Breast epithelium (tissue), 4 donors: ENCODE results near the gene SLK. TPM values are rescaled to one million over a fixed set of nuclear protein-coding genes. Genes with fewer than 3 reads are reported as not detected.

Experiments
- DNase-seq, 2 donors: peaks; one replicate each; pipeline ENCODE4 v3.0.0-alpha.2; 2019; ENCODE audit warnings: low spot score in 2 of 2
- H3K27ac ChIP-seq, 2 donors: fragments of 200-600 bp; sonication (generic) in 1 of 2; one replicate each; pipeline ENCODE4 v1.5.1; 2016 to 2019; ENCODE audit warnings: mild to moderate bottlenecking in 1 of 2
- H3K27me3 ChIP-seq, 2 donors: fragments of 200-600 bp; sonication (generic) in 1 of 2; one replicate each; pipeline versions ENCODE4 v1.5.1 to v1.6.0; 2017 to 2019; ENCODE audit warnings: control low read depth in 1 of 2, mild to moderate bottlenecking in 1 of 2
- H3K36me3 ChIP-seq: fragments of 200-600 bp; one replicate; pipeline ENCODE4 v1.5.1; 2019
- H3K4me1 ChIP-seq, 2 donors: fragments of 200-600 bp; sonication (generic); one replicate each; pipeline ENCODE4 v1.5.1; 2016 to 2019; ENCODE audit warnings: control low read depth in 1 of 2
- H3K4me3 ChIP-seq, 3 donors: fragments of 200-600 bp; sonication (generic); 1 replicate in 2 of 3; 2 replicates in 1 of 3; pipeline ENCODE4 v1.5.1; 2016 to 2019; ENCODE audit warnings: mild to moderate bottlenecking in 3 of 3, moderate library complexity in 2 of 3
- H3K9me3 ChIP-seq, 2 donors: fragments of 200-600 bp; sonication (generic) in 1 of 2; one replicate each; pipeline ENCODE4 v1.5.1; 2016 to 2019; ENCODE audit warnings: control low read depth in 1 of 2
- CTCF ChIP-seq, 3 donors: fragments of 450-650 bp; IDR thresholded peaks; one replicate each; pipeline ENCODE4 v1.5.1; 2016 to 2017; ENCODE audit warnings: antibody characterized with exemption in 3 of 3, mild to moderate bottlenecking in 3 of 3, moderate library complexity in 3 of 3
- POLR2A ChIP-seq: fragments of 450-650 bp; IDR thresholded peaks from one replicate; pipeline ENCODE4 v1.6.1; 2016; ENCODE audit warnings: antibody characterized with exemption, mild to moderate bottlenecking, moderate library complexity
- POLR2AphosphoS5 ChIP-seq, 3 donors: sonication (generic); formaldehyde crosslinking; IDR thresholded peaks; one replicate each; pipeline ENCODE4 v1.6.1; 2017; ENCODE audit warnings: antibody characterized with exemption in 3 of 3
- intact Hi-C: fragments of 100-400 bp; cut with DNase I; formaldehyde crosslinking; loops from one replicate; pipeline ENCODE4 v1.15.1; 2023; ENCODE audit warnings: low total_unique reads
- total RNA-seq, 3 donors: library from RNA; depleted of rRNA; stranded (reverse); fragments of >200 nt; gene quantifications; one replicate each; pipeline ENCODE4 v1.1.0, GENCODE V29; 2016

SLK gene
- total RNA-seq, 3 donors from 2014 or later, result 63.2 to 94.4 (median 76.4) TPM

- no peak overlapping the region for H3K4me3 ChIP-seq
- no peak for TF ChIP-seq CTCF (IDR thresholded peaks at IDR 0.05)
- no peak for TF ChIP-seq POLR2A
- no peak for TF ChIP-seq POLR2AphosphoS5 (IDR thresholded peaks at IDR 0.05)
- no peaks in the 10 kb centered on the region for H3K9me3 ChIP-seq
- no peaks in the 10 kb centered on the region for H3K4me1 ChIP-seq
- H3K27me3 ChIP-seq, result no peaks in the 10 kb centered on the region
- DNase-seq, result no peak
- H3K36me3 ChIP-seq, result no peaks in the 10 kb centered on the region
- intact Hi-C loops, result no loop called here
- H3K27ac ChIP-seq, result no peak overlapping the region
These were observed 73.4 kb downstream of the SLK start for GRCh38 chr10:104040382-104040781.

GRCh38 chr10:104040862-104041789, 74.2 kb downstream of the SLK start:
- no peaks in the 10 kb centered on the region for H3K9me3 ChIP-seq
- no peak overlapping the region for H3K4me3 ChIP-seq
- no peaks in the 10 kb centered on the region for H3K4me1 ChIP-seq
- intact Hi-C loops, result no loop called here
- no peaks in the 10 kb centered on the region for H3K27me3 ChIP-seq
- DNase-seq, result no peak
- no peak for TF ChIP-seq POLR2AphosphoS5 (IDR thresholded peaks at IDR 0.05)
- no peak for TF ChIP-seq POLR2A
- TF ChIP-seq CTCF (IDR thresholded peaks at IDR 0.05), result no peak
- no peaks in the 10 kb centered on the region for H3K36me3 ChIP-seq
- no peak overlapping the region for H3K27ac ChIP-seq

- no peak for TF ChIP-seq CTCF (IDR thresholded peaks at IDR 0.05)
- no peak for TF ChIP-seq POLR2A
- no peak for TF ChIP-seq POLR2AphosphoS5 (IDR thresholded peaks at IDR 0.05)
- intact Hi-C loops, result no loop called here
These were observed 75.1 kb downstream of the SLK start for GRCh38 chr10:104041891-104042535.

GRCh38 chr10:104043185-104043830, 76.4 kb downstream of the SLK start:
- Histone ChIP-seq H3K27me3 (no peaks in the 10 kb centered on the region), H3K4me3 (no peak overlapping the region), H3K9me3 (no peaks in the 10 kb centered on the region), H3K27ac (no peak overlapping the region), H3K36me3 (no peaks in the 10 kb centered on the region), H3K4me1 (no peaks in the 10 kb centered on the region)
- DNase-seq, result no peak
- intact Hi-C loops, result no loop called here
- TF ChIP-seq POLR2AphosphoS5 (IDR thresholded peaks at IDR 0.05), result no peak
- no peak for TF ChIP-seq POLR2A
- no peak for TF ChIP-seq CTCF (IDR thresholded peaks at IDR 0.05)

More at GRCh38 chr10:104041891-104042535, 75.1 kb downstream of the SLK start:
- no peaks in the 10 kb centered on the region for H3K4me1 ChIP-seq
- H3K27me3 ChIP-seq, result no peaks in the 10 kb centered on the region
- no peak overlapping the region for H3K27ac ChIP-seq
- H3K4me3 ChIP-seq, result no peak overlapping the region
- no peak for DNase-seq
- no peaks in the 10 kb centered on the region for H3K9me3 ChIP-seq
- no peaks in the 10 kb centered on the region for H3K36me3 ChIP-seq
